Ovary (tissue), 3 donors: ENCODE results near the gene CMTM5.

ENCODE experiments used
- CTCF ChIP-seq, 3 donors: fragments of 450-650 bp in 2 of 3; fragments of 200-600 bp in 1 of 3; IDR thresholded peaks; one replicate each; pipeline versions ENCODE4 v1.5.1 to v1.8.0; 2016 to 2022; ENCODE audit warnings: antibody characterized with exemption in 3 of 3, mild to moderate bottlenecking in 1 of 3
- EP300 ChIP-seq: sonication (generic); formaldehyde crosslinking; IDR thresholded peaks from one replicate; pipeline ENCODE4 v1.6.1; 2017; ENCODE audit warnings: antibody characterized with exemption
- POLR2A ChIP-seq: fragments of 450-650 bp; IDR thresholded peaks from one replicate; pipeline ENCODE4 v1.6.1; 2017; ENCODE audit warnings: antibody characterized with exemption, mild to moderate bottlenecking, moderate library complexity
- donor health status: DM: no; HTN: no; CAD: no.

- TF ChIP-seq CTCF (IDR thresholded peaks at IDR 0.05) (no peak), POLR2A (no peak), EP300 (no peak)
These were observed 29.4 kb downstream of the CMTM5 start for GRCh38 chr14:23406244-23406643.
